Mesenchymal stem cell (in vitro differentiated cells and primary cell): ENCODE data around the gene MYBL2.
A peak's percentile ranks its signal among the peaks of the same experiment; 100 is the strongest.

ENCODE experiments used
- DNase-seq: peaks from one replicate; pipeline ENCODE4 v3.0.0-alpha.2; 2013
- H2AFZ ChIP-seq: one replicate; pipeline ENCODE4 v1.6.1; 2013; ENCODE audit warnings: low read depth, mild to moderate bottlenecking, control low read depth, inconsistent platforms, low read length, moderate library complexity
- H2AK5ac ChIP-seq: 2 replicates; pipeline ENCODE4 v1.6.1; 2013; ENCODE audit warnings: low read length, moderate library complexity, mild to moderate bottlenecking, inconsistent platforms; ENCODE audit not compliant: severe bottlenecking
- H2BK120ac ChIP-seq: one replicate; pipeline ENCODE4 v1.6.1; 2013; ENCODE audit warnings: low read depth, mild to moderate bottlenecking, inconsistent platforms, low read length, moderate library complexity
- H2BK12ac ChIP-seq, 2 experiments: one replicate each; pipeline ENCODE4 v1.6.1; 2013; ENCODE audit warnings: inconsistent platforms in 2 of 2, low read length in 2 of 2, mild to moderate bottlenecking in 2 of 2, moderate library complexity in 2 of 2, control low read depth in 1 of 2
- H2BK15ac ChIP-seq: one replicate; pipeline ENCODE4 v1.6.1; 2013; ENCODE audit warnings: mild to moderate bottlenecking, low read depth, inconsistent platforms; ENCODE audit not compliant: poor library complexity, severe bottlenecking
- H2BK5ac ChIP-seq: 2 replicates; pipeline ENCODE4 v1.6.1; 2013; ENCODE audit warnings: low read depth, mild to moderate bottlenecking, low read length, control low read depth, inconsistent platforms; ENCODE audit not compliant: poor library complexity, severe bottlenecking
- H3K14ac ChIP-seq, 2 experiments: one replicate each; pipeline ENCODE4 v1.6.1; 2013; ENCODE audit warnings: inconsistent platforms in 2 of 2, low read length in 2 of 2, control low read depth in 1 of 2, mild to moderate bottlenecking in 1 of 2, moderate library complexity in 1 of 2
- H3K18ac ChIP-seq, 2 experiments: one replicate each; pipeline ENCODE4 v1.6.1; 2013; ENCODE audit warnings: inconsistent platforms in 2 of 2, low read length in 2 of 2, control low read depth in 1 of 2, low read depth in 1 of 2, mild to moderate bottlenecking in 1 of 2
- H3K23ac ChIP-seq, 2 experiments: one replicate each; pipeline ENCODE4 v1.6.1; 2013; ENCODE audit warnings: inconsistent platforms in 2 of 2, low read length in 2 of 2, mild to moderate bottlenecking in 2 of 2, moderate library complexity in 2 of 2, control low read depth in 1 of 2
- H3K27ac ChIP-seq: 2 replicates; pipeline ENCODE4 v1.5.1; 2013; ENCODE audit warnings: mild to moderate bottlenecking, moderate library complexity, low read length, control low read depth, inconsistent platforms; ENCODE audit not compliant: poor library complexity, severe bottlenecking
- H3K27me3 ChIP-seq, 2 experiments: 2 replicates each; pipeline versions ENCODE4 v1.6.1 to v1.7.0; 2013; ENCODE audit warnings: low read length in 2 of 2, mild to moderate bottlenecking in 2 of 2, moderate library complexity in 2 of 2, control low read depth in 1 of 2, inconsistent platforms in 1 of 2; ENCODE audit not compliant: control insufficient read depth in 1 of 2, insufficient read depth in 1 of 2
- H3K36me3 ChIP-seq, 2 experiments: 2 replicates each; pipeline versions ENCODE4 v1.6.1 to v1.7.0; 2013; ENCODE audit warnings: low read length in 2 of 2, control low read depth in 1 of 2, inconsistent platforms in 1 of 2, low read depth in 1 of 2, mild to moderate bottlenecking in 1 of 2; ENCODE audit not compliant: insufficient read depth in 2 of 2, control insufficient read depth in 1 of 2
- H3K4ac ChIP-seq, 2 experiments: one replicate each; pipeline ENCODE4 v1.6.1; 2013; ENCODE audit warnings: inconsistent platforms in 2 of 2, low read length in 2 of 2, mild to moderate bottlenecking in 2 of 2, moderate library complexity in 2 of 2, control low read depth in 1 of 2, low read depth in 1 of 2
- H3K4me1 ChIP-seq: 2 replicates; pipeline ENCODE4 v1.6.1; 2013; ENCODE audit warnings: low read depth, low read length, control low read depth; ENCODE audit not compliant: control insufficient read depth, insufficient read depth
- H3K4me2 ChIP-seq: 2 replicates; pipeline ENCODE4 v1.6.1; 2013; ENCODE audit warnings: low read length, mild to moderate bottlenecking, inconsistent platforms; ENCODE audit not compliant: poor library complexity, severe bottlenecking
- H3K4me3 ChIP-seq, 2 experiments: 2 replicates each; pipeline versions ENCODE4 v1.5.1 to v1.7.0; 2013; ENCODE audit warnings: low read length in 2 of 2, mild to moderate bottlenecking in 2 of 2, control low read depth in 1 of 2, low read depth in 1 of 2; ENCODE audit not compliant: insufficient read depth in 1 of 2
- H3K79me1 ChIP-seq: replicated peaks from 2 replicates; pipeline ENCODE4 v1.6.1; 2013; ENCODE audit warnings: mild to moderate bottlenecking, control low read depth, low read length, inconsistent platforms; ENCODE audit not compliant: poor library complexity, severe bottlenecking
- H3K9ac ChIP-seq: 2 replicates; pipeline ENCODE4 v1.7.0; 2013; ENCODE audit warnings: mild to moderate bottlenecking, low read length, moderate library complexity
- H3K9me3 ChIP-seq: 2 replicates; pipeline ENCODE4 v1.7.0; 2013; ENCODE audit warnings: mild to moderate bottlenecking, low read length; ENCODE audit not compliant: control insufficient read depth
- H4K8ac ChIP-seq: one replicate; pipeline ENCODE4 v1.6.1; 2013; ENCODE audit warnings: inconsistent platforms, mild to moderate bottlenecking, low read length, moderate library complexity
- H4K91ac ChIP-seq: one replicate; pipeline ENCODE4 v1.6.1; 2013; ENCODE audit warnings: mild to moderate bottlenecking, low read length, inconsistent platforms
- WGBS: methylation state at CpG from one replicate; pipeline ENCODE4 v1.1.7; 2013; ENCODE audit warnings: mixed read lengths; 5-methylcytosine and 5-hydroxymethylcytosine counted together

MYBL2 gene

DNA sequence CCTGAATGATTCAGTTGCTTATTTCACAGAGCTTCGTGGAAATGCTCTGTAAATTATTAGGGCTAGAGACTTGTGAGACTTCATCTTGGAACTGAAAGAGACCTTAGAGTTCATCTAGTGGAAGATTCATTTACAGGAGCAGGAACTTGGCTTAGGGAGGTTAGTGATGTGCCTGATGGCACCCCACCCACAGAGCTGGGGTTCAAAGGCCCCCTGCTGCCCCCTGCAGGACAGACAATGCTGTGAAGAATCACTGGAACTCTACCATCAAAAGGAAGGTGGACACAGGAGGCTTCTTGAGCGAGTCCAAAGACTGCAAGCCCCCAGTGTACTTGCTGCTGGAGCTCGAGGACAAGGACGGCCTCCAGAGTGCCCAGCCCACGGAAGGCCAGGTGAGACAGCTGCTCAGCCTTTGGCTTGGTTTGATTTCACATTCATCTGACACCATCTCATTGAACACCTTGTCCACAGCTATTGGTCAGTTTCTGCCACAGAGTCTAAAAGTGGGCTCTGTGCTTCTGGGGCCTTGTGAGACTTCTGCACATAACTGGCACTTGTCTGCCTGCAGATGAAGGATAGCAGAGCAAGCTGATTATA is 25.1 kb downstream of the MYBL2 start:
- Histone ChIP-seq H3K27ac (no peak overlapping the region), H3K14ac (no peak overlapping the region), H3K18ac (no peak overlapping the region), H3K4ac (no peak overlapping the region), H3K79me1 (peaks cover 8% of the 10 kb centered on the region), H3K36me3 (no peaks in the 10 kb centered on the region), H2BK120ac (no peak overlapping the region), H2BK5ac (no peak overlapping the region), H3K4me3 (no peak overlapping the region), H3K4me2 (no peak overlapping the region), H2AK5ac (no peak overlapping the region), H3K27me3 (no peaks in the 10 kb centered on the region), H3K9ac (no peak overlapping the region), H3K9me3 (no peaks in the 10 kb centered on the region), H3K4me1 (peaks cover 3% of the 10 kb centered on the region), H4K8ac (no peak overlapping the region), H3K23ac (no peak overlapping the region), H2AFZ (no peak overlapping the region), H4K91ac (no peak overlapping the region), H2BK15ac (no peak overlapping the region), H2BK12ac (no peak overlapping the region)
- 93% methylated on average over 5 of the region's 5 CpGs for WGBS
- DNase-seq, result peak; percentile 47

DNA sequence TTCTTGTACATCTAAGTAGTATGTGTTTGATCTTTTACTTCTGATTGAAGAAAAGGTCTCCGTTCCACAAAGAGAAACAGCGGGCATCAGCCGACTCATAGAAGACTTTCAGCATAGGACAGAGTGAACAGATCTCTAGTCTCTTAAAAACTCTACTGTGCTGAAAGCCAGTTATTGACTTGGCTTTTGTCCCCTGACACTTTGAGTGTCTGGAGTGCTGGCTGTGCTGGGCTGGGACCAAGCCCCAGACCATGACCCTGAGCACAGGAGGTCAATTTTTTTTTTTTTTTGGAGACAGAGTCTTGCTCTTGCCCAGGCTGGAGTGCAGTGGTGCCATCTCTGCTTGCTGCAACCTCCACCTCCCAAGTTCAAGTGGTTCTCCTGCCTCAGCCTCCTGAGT is 27.8 kb downstream of the MYBL2 start:
- Histone ChIP-seq H3K4me1 (peaks cover 3% of the 10 kb centered on the region), H3K4me2 (no peak overlapping the region), H2BK12ac (no peak overlapping the region), H2BK5ac (no peak overlapping the region), H2BK120ac (no peak overlapping the region), H2AFZ (no peak overlapping the region), H2AK5ac (no peak overlapping the region), H3K14ac (no peak overlapping the region), H3K79me1 (peaks cover 5% of the 10 kb centered on the region), H3K9ac (no peak overlapping the region), H3K4me3 (no peak overlapping the region), H3K36me3 (peaks cover 0 to 2% of the 10 kb centered on the region in 2 experiments), H4K91ac (no peak overlapping the region), H3K4ac (no peak overlapping the region), H3K27me3 (no peaks in the 10 kb centered on the region), H3K9me3 (no peaks in the 10 kb centered on the region), H3K27ac (no peak overlapping the region), H3K23ac (no peak overlapping the region), H3K18ac (no peak overlapping the region), H4K8ac (no peak overlapping the region), H2BK15ac (no peak overlapping the region)
- no peak for DNase-seq
- 95% methylated on average over 3 of the region's 3 CpGs for WGBS

DNA sequence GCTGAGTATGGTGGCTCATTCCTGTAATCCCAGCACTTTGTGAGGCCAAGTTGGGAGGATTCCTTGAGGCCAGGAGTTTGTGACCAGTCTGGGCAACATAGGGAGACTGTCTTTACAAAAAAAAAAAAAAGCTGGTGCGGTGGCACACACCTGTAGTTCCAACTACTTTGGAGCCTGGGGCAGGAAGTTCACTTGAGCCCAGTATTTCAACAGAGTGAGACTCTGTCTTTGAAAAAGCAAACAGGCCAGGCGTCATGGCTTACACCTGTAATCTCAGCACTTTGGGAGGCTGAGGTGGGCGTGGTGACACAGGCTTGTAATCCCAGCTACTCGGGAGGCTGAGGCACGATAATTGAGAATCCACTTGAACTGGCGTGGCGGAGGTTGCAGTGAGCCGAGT is 28.7 kb downstream of the MYBL2 start:
- H3K9ac ChIP-seq, result no peak overlapping the region
- no peak overlapping the region for H3K4me3 ChIP-seq
- H2BK5ac ChIP-seq, result no peak overlapping the region
- no peaks in the 10 kb centered on the region for H3K27me3 ChIP-seq
- no peak overlapping the region for H4K91ac ChIP-seq
- no peak overlapping the region for H3K4me2 ChIP-seq
- H2AFZ ChIP-seq, result no peak overlapping the region
- H3K27ac ChIP-seq, result no peak overlapping the region
- H3K14ac ChIP-seq, result no peak overlapping the region
- peaks cover 3% of the 10 kb centered on the region for H3K4me1 ChIP-seq
- no peak overlapping the region for H2AK5ac ChIP-seq
- peaks cover 6% of the 10 kb centered on the region for H3K79me1 ChIP-seq
- H2BK15ac ChIP-seq, result no peak overlapping the region
- H3K4ac ChIP-seq, result no peak overlapping the region
- DNase-seq, result no peak
- no peak overlapping the region for H4K8ac ChIP-seq
- WGBS, result 97% methylated on average over 8 of the region's 8 CpGs
- H3K36me3 ChIP-seq, result peaks cover 0 to 10% of the 10 kb centered on the region in 2 experiments
- no peak overlapping the region for H3K23ac ChIP-seq
- no peak overlapping the region for H2BK12ac ChIP-seq
- no peak overlapping the region for H3K18ac ChIP-seq
- H3K9me3 ChIP-seq, result no peaks in the 10 kb centered on the region
- no peak overlapping the region for H2BK120ac ChIP-seq

DNA sequence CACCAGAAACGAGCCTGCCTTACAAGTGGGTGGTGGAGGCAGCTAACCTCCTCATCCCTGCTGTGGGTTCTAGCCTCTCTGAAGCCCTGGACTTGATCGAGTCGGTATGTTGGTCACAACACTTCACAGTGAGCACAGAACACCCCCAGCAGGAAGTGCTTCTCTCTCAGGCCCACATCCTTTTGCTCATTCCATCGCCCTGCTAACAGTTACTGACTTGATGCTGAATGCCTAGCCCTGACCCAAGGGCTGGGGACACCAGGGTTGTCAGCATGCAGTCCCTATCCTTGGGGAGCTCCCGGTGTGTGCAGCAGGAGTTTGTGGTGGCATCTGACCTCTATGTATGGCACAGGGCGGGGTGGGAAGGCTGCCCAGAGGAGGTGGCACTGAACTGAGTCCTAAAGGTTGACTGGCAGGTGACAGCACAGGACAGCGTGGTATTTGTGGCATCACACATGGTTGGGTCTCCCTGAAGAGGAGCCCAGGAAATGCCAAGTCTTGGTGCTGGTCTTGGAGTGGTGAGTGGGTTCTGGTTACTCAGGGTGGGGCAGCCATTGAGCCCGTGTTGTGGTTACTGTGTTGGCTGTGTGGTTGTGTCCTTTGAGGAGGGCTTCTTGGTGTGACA is 33.1 kb downstream of the MYBL2 start:
- H3K14ac ChIP-seq, result no peak overlapping the region
- H3K4me3 ChIP-seq, result no peak overlapping the region
- no peak overlapping the region for H2BK15ac ChIP-seq
- no peak overlapping the region for H4K91ac ChIP-seq
- no peaks in the 10 kb centered on the region for H3K4me1 ChIP-seq
- no peak overlapping the region for H2BK5ac ChIP-seq
- no peak overlapping the region for H4K8ac ChIP-seq
- no peak overlapping the region for H3K18ac ChIP-seq
- no peak overlapping the region for H3K23ac ChIP-seq
- H2BK12ac ChIP-seq, result no peak overlapping the region
- H3K9ac ChIP-seq, result no peak overlapping the region
- H2BK120ac ChIP-seq, result no peak overlapping the region
- no peak overlapping the region for H2AK5ac ChIP-seq
- H3K9me3 ChIP-seq, result no peaks in the 10 kb centered on the region
- H2AFZ ChIP-seq, result peak overlapping the region; percentile 56
- WGBS, result 98% methylated on average over 8 of the region's 8 CpGs
- H3K36me3 ChIP-seq, result peaks cover 0 to 19% of the 10 kb centered on the region in 2 experiments
- H3K27me3 ChIP-seq, result no peaks in the 10 kb centered on the region
- H3K79me1 ChIP-seq, result peaks cover 7% of the 10 kb centered on the region
- DNase-seq, result no peak
- no peak overlapping the region for H3K4me2 ChIP-seq
- H3K27ac ChIP-seq, result no peak overlapping the region
- no peak overlapping the region for H3K4ac ChIP-seq
